ENCODE data around the gene MYDGF. TPM values are rescaled to one million over a fixed set of nuclear protein-coding genes. Genes with fewer than 3 reads are reported as not detected.

Gene MYDGF
- total RNA-seq, 3 donors from 2014 or later = 129 to 150 (median 134) TPM

GRCh38 chr19:4707322-4707721 lies 37.2 kb upstream of the MYDGF start:
- Mint-ChIP-seq H3K27me3 (ENCODE audit: low read depth) (no peaks in the 10 kb centered on the region), H3K36me3 (ENCODE audit: insufficient read depth) (peaks cover 19% of the 10 kb centered on the region), H3K4me1 (ENCODE audit: low read depth) (peaks cover 8% of the 10 kb centered on the region), H3K4me3 (no peak overlapping the region), H3K9me3 (no peaks in the 10 kb centered on the region)
- ATAC-seq (no peak), DNase-seq (no peak)

- DNase-seq (no peak), ATAC-seq (no peak)
- Mint-ChIP-seq H3K9me3 (no peaks in the 10 kb centered on the region), H3K4me1 (ENCODE audit: low read depth) (peaks cover 8% of the 10 kb centered on the region), H3K27me3 (ENCODE audit: low read depth) (no peaks in the 10 kb centered on the region), H3K4me3 (no peak overlapping the region), H3K36me3 (ENCODE audit: insufficient read depth) (peaks cover 15% of the 10 kb centered on the region)
Measured at GRCh38 chr19:4705413-4706131, 35.4 kb upstream of the MYDGF start.

GRCh38 chr19:4704317-4704673 lies 34.2 kb upstream of the MYDGF start:
- Mint-ChIP-seq H3K4me1 (ENCODE audit: low read depth) (peaks cover 6% of the 10 kb centered on the region), H3K9me3 (no peaks in the 10 kb centered on the region), H3K27me3 (ENCODE audit: low read depth) (no peaks in the 10 kb centered on the region), H3K36me3 (ENCODE audit: insufficient read depth) (peaks cover 13% of the 10 kb centered on the region), H3K4me3 (no peak overlapping the region)
- no peak for ATAC-seq
- no peak for DNase-seq

GRCh38 chr19:4703671-4704316 lies 33.7 kb upstream of the MYDGF start:
- Mint-ChIP-seq H3K27me3 (ENCODE audit: low read depth) (no peaks in the 10 kb centered on the region), H3K9me3 (no peaks in the 10 kb centered on the region), H3K4me3 (no peak overlapping the region), H3K36me3 (ENCODE audit: insufficient read depth) (peaks cover 10% of the 10 kb centered on the region), H3K4me1 (ENCODE audit: low read depth) (peaks cover 2% of the 10 kb centered on the region)
- ATAC-seq = no peak
- DNase-seq = no peak

GRCh38 chr19:4702764-4703163 lies 32.6 kb upstream of the MYDGF start:
- no peaks in the 10 kb centered on the region for H3K27me3 Mint-ChIP-seq (ENCODE audit: low read depth)
- DNase-seq (no peak), ATAC-seq (no peak)
- peaks cover 12% of the 10 kb centered on the region for H3K36me3 Mint-ChIP-seq (ENCODE audit: insufficient read depth)
- H3K4me1 Mint-ChIP-seq (ENCODE audit: low read depth) = no peaks in the 10 kb centered on the region
- H3K9me3 Mint-ChIP-seq = no peaks in the 10 kb centered on the region
- no peak overlapping the region for H3K4me3 Mint-ChIP-seq

GRCh38 chr19:4701557-4701956 lies 31.4 kb upstream of the MYDGF start:
- no peak for ATAC-seq
- Mint-ChIP-seq H3K4me3 (no peak overlapping the region), H3K36me3 (ENCODE audit: insufficient read depth) (peaks cover 14% of the 10 kb centered on the region), H3K4me1 (ENCODE audit: low read depth) (no peaks in the 10 kb centered on the region), H3K9me3 (no peaks in the 10 kb centered on the region), H3K27me3 (ENCODE audit: low read depth) (no peaks in the 10 kb centered on the region)
- DNase-seq = no peak

- H3K36me3 Mint-ChIP-seq (ENCODE audit: insufficient read depth) = peaks cover 16% of the 10 kb centered on the region
- ATAC-seq = no peak
- DNase-seq = no peak
- H3K4me3 Mint-ChIP-seq = no peak overlapping the region
- H3K4me1 Mint-ChIP-seq (ENCODE audit: low read depth) = no peaks in the 10 kb centered on the region
- no peaks in the 10 kb centered on the region for H3K27me3 Mint-ChIP-seq (ENCODE audit: low read depth)
- no peaks in the 10 kb centered on the region for H3K9me3 Mint-ChIP-seq
Measured at GRCh38 chr19:4700693-4700970, 30.5 kb upstream of the MYDGF start.

- H3K4me3 Mint-ChIP-seq = no peak overlapping the region
- DNase-seq (no peak), ATAC-seq (no peak)
- no peaks in the 10 kb centered on the region for H3K27me3 Mint-ChIP-seq (ENCODE audit: low read depth)
- no peaks in the 10 kb centered on the region for H3K9me3 Mint-ChIP-seq
- no peaks in the 10 kb centered on the region for H3K4me1 Mint-ChIP-seq (ENCODE audit: low read depth)
- H3K36me3 Mint-ChIP-seq (ENCODE audit: insufficient read depth) = peaks cover 19% of the 10 kb centered on the region
Measured at GRCh38 chr19:4699826-4700692, 29.9 kb upstream of the MYDGF start.

GRCh38 chr19:4697304-4697703 lies 27.2 kb upstream of the MYDGF start:
- Mint-ChIP-seq H3K27me3 (ENCODE audit: low read depth) (no peaks in the 10 kb centered on the region), H3K4me3 (no peak overlapping the region), H3K9me3 (no peaks in the 10 kb centered on the region), H3K4me1 (ENCODE audit: low read depth) (no peaks in the 10 kb centered on the region), H3K36me3 (ENCODE audit: insufficient read depth) (peaks cover 27% of the 10 kb centered on the region)
- DNase-seq (no peak), ATAC-seq (no peak)

GRCh38 chr19:4695224-4695731 lies 25.1 kb upstream of the MYDGF start:
- H3K4me3 Mint-ChIP-seq = no peak overlapping the region
- H3K4me1 Mint-ChIP-seq (ENCODE audit: low read depth) = no peaks in the 10 kb centered on the region
- no peaks in the 10 kb centered on the region for H3K9me3 Mint-ChIP-seq
- no peaks in the 10 kb centered on the region for H3K27me3 Mint-ChIP-seq (ENCODE audit: low read depth)
- H3K36me3 Mint-ChIP-seq (ENCODE audit: insufficient read depth) = peaks cover 32% of the 10 kb centered on the region
- ATAC-seq = no peak
- no peak for DNase-seq

- DNase-seq = no peak
- no peaks in the 10 kb centered on the region for H3K4me1 Mint-ChIP-seq (ENCODE audit: low read depth)
- H3K4me3 Mint-ChIP-seq = no peak overlapping the region
- ATAC-seq = no peak
- H3K36me3 Mint-ChIP-seq (ENCODE audit: insufficient read depth) = peaks cover 32% of the 10 kb centered on the region
- no peaks in the 10 kb centered on the region for H3K9me3 Mint-ChIP-seq
- H3K27me3 Mint-ChIP-seq (ENCODE audit: low read depth) = no peaks in the 10 kb centered on the region
Measured at GRCh38 chr19:4694211-4694987, 24.3 kb upstream of the MYDGF start.

GRCh38 chr19:4693471-4694121 lies 23.5 kb upstream of the MYDGF start:
- Mint-ChIP-seq H3K27me3 (ENCODE audit: low read depth) (no peaks in the 10 kb centered on the region), H3K36me3 (ENCODE audit: insufficient read depth) (peaks cover 32% of the 10 kb centered on the region), H3K9me3 (no peaks in the 10 kb centered on the region), H3K4me3 (no peak overlapping the region), H3K4me1 (ENCODE audit: low read depth) (no peaks in the 10 kb centered on the region)
- DNase-seq = no peak
- no peak for ATAC-seq

GRCh38 chr19:4693078-4693350 lies 22.9 kb upstream of the MYDGF start:
- Mint-ChIP-seq H3K27me3 (ENCODE audit: low read depth) (no peaks in the 10 kb centered on the region), H3K4me1 (ENCODE audit: low read depth) (no peaks in the 10 kb centered on the region), H3K36me3 (ENCODE audit: insufficient read depth) (peaks cover 30% of the 10 kb centered on the region), H3K4me3 (no peak overlapping the region), H3K9me3 (no peaks in the 10 kb centered on the region)
- ATAC-seq = no peak
- no peak for DNase-seq
